ENCODE data around the gene ICE2. TPM values are rescaled to one million over a fixed set of nuclear protein-coding genes. Genes with fewer than 3 reads are reported as not detected.

ICE2 gene
- total RNA-seq, 1 donor: 26.4 TPM

DNA sequence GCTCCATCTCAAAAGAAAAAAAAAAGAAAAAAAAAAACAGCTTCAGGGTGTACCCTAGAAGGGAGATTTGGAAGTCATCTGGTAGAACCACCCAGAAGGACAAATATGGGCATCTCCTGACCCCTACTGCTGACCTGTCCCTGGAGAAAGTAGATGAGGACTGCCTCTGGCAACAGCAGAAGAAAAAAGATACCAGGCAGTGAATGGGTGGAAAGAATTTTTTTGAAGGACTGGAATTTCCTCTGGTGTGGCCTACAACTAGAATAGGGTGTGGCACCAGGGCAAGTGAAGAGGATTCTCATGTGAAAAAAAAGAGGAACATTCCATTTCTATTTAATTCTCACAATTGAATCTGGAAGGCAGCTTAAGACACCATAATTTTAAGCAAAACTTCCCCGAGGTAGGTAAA is 84.2 kb downstream of the ICE2 start:
- Histone ChIP-seq H2AFZ (ENCODE audit: low read length) (no peak overlapping the region), H4K20me1 (ENCODE audit: insufficient read depth, low read length) (peaks cover 55% of the 10 kb centered on the region), H3K9me3 (ENCODE audit: low read depth, low read length) (no peaks in the 10 kb centered on the region), H3K4me1 (ENCODE audit: insufficient read depth, low read length) (peaks cover 78% of the 10 kb centered on the region), H3K27ac (ENCODE audit: low read depth, low read length) (peak overlapping the region; percentile 95), H3K79me2 (ENCODE audit: insufficient read depth, low read length) (peaks cover 76% of the 10 kb centered on the region), H3K36me3 (ENCODE audit: insufficient read depth, low read length) (peaks cover 59% of the 10 kb centered on the region), H3K4me3 (ENCODE audit: insufficient read depth, low read length) (peak overlapping the region; percentile 75), H3K27me3 (ENCODE audit: insufficient read depth, low read length) (no peaks in the 10 kb centered on the region), H3K4me2 (ENCODE audit: insufficient read depth, low read length) (peak overlapping the region; percentile 82)
- no peak for TF ChIP-seq CTCF (IDR thresholded peaks at IDR 0.05; ENCODE audit: extremely low read depth, low read depth, low read length)
- no peak for DNase-seq (ENCODE audit: insufficient read length, low spot score, missing footprints)

DNA sequence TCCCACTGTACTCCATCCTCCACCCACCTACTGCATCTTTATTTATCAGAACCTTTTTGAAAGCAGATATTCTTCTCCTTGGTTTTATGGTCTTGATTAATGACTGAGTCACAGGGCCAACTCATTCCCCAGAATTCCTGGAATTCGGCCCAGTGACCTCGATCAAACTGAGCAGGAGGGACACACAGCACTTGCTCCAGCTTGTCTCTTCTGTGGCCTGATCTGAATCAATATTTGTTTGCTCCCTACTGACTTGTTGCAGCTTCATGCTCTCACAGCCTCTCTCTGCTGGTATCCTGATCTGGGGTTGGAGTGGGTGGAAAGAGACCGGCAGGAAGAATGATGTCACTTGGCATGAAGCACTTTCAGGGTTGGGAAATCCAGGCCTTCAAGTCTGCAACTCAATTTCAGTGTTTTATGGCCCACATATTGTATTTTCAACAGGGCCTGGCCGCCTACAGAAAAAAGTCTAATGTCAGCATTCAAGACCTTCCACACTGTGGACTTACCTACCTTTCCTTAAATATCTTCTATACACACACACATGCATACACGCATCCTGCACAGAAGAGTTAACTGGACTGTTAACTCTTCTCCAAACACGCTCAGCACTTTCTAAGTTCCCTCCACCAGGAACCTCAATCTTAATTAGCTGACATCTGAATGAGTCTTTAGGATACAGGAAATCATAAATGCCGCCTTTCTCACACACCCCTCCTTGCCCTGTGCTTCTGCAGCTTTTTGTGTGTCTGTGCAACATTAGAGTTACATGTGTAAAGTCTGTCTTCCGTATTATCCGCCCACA is 85.8 kb downstream of the ICE2 start:
- peak overlapping the region; percentile 82 for H3K4me2 ChIP-seq (ENCODE audit: insufficient read depth, low read length)
- H3K4me3 ChIP-seq (ENCODE audit: insufficient read depth, low read length): peak overlapping the region; percentile 75
- H3K27ac ChIP-seq (ENCODE audit: low read depth, low read length): peak overlapping the region; percentile 95
- H2AFZ ChIP-seq (ENCODE audit: low read length): no peak overlapping the region
- H3K9me3 ChIP-seq (ENCODE audit: low read depth, low read length): no peaks in the 10 kb centered on the region
- H3K36me3 ChIP-seq (ENCODE audit: insufficient read depth, low read length): peaks cover 68% of the 10 kb centered on the region
- DNase-seq (ENCODE audit: insufficient read length, low spot score, missing footprints): peak; percentile 92
- H3K27me3 ChIP-seq (ENCODE audit: insufficient read depth, low read length): no peaks in the 10 kb centered on the region
- TF ChIP-seq CTCF (IDR thresholded peaks at IDR 0.05; ENCODE audit: extremely low read depth, low read depth, low read length): no peak
- H3K79me2 ChIP-seq (ENCODE audit: insufficient read depth, low read length): peaks cover 91% of the 10 kb centered on the region
- H4K20me1 ChIP-seq (ENCODE audit: insufficient read depth, low read length): peaks cover 70% of the 10 kb centered on the region
- peaks cover 78% of the 10 kb centered on the region for H3K4me1 ChIP-seq (ENCODE audit: insufficient read depth, low read length)

DNA sequence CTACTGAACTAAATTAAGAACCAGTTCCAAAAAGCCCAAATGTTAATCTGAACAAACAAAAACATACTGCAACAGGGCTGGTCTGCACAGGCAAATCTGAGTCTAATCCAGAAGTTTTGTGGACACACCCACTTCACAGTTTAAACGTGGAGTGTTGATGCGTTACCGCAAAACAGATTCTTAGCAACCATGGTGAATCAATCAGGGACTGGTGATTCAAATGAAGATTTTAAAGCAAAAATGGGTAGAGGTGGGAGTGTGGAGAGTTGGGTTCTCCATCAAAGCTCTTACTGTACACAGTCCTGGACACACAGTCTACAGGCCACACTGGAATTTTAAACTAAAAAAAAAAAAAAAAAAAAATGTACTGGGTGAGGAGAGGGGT is 86.3 kb downstream of the ICE2 start:
- Histone ChIP-seq H3K79me2 (ENCODE audit: insufficient read depth, low read length) (peaks cover 95% of the 10 kb centered on the region), H3K36me3 (ENCODE audit: insufficient read depth, low read length) (peaks cover 69% of the 10 kb centered on the region), H3K4me2 (ENCODE audit: insufficient read depth, low read length) (peak overlapping the region; percentile 82), H3K27ac (ENCODE audit: low read depth, low read length) (peak overlapping the region; percentile 95), H4K20me1 (ENCODE audit: insufficient read depth, low read length) (peaks cover 73% of the 10 kb centered on the region), H2AFZ (ENCODE audit: low read length) (no peak overlapping the region), H3K9me3 (ENCODE audit: low read depth, low read length) (no peaks in the 10 kb centered on the region), H3K4me3 (ENCODE audit: insufficient read depth, low read length) (peak overlapping the region; percentile 75), H3K27me3 (ENCODE audit: insufficient read depth, low read length) (no peaks in the 10 kb centered on the region), H3K4me1 (ENCODE audit: insufficient read depth, low read length) (peaks cover 79% of the 10 kb centered on the region)
- DNase-seq (ENCODE audit: insufficient read length, low spot score, missing footprints): peak; percentile 73
- TF ChIP-seq CTCF (IDR thresholded peaks at IDR 0.05; ENCODE audit: extremely low read depth, low read depth, low read length): no peak

- no peak for TF ChIP-seq CTCF (IDR thresholded peaks at IDR 0.05; ENCODE audit: extremely low read depth, low read depth, low read length)
- Histone ChIP-seq H3K4me2 (ENCODE audit: insufficient read depth, low read length) (peak overlapping the region; percentile 82), H3K79me2 (ENCODE audit: insufficient read depth, low read length) (peaks cover 95% of the 10 kb centered on the region), H3K36me3 (ENCODE audit: insufficient read depth, low read length) (peaks cover 76% of the 10 kb centered on the region), H3K4me3 (ENCODE audit: insufficient read depth, low read length) (peak overlapping the region; percentile 75), H2AFZ (ENCODE audit: low read length) (no peak overlapping the region), H4K20me1 (ENCODE audit: insufficient read depth, low read length) (peaks cover 75% of the 10 kb centered on the region), H3K9me3 (ENCODE audit: low read depth, low read length) (no peaks in the 10 kb centered on the region), H3K4me1 (ENCODE audit: insufficient read depth, low read length) (peaks cover 87% of the 10 kb centered on the region), H3K27ac (ENCODE audit: low read depth, low read length) (peak overlapping the region; percentile 95), H3K27me3 (ENCODE audit: insufficient read depth, low read length) (no peaks in the 10 kb centered on the region)
- DNase-seq (ENCODE audit: insufficient read length, low spot score, missing footprints): no peak
Measured at GRCh38 chr15:60391722-60392315, 87.1 kb downstream of the ICE2 start.

All from osteoblast (primary cell).